Measurements from ENCODE around the gene SLC16A7.

Gene SLC16A7

DNA sequence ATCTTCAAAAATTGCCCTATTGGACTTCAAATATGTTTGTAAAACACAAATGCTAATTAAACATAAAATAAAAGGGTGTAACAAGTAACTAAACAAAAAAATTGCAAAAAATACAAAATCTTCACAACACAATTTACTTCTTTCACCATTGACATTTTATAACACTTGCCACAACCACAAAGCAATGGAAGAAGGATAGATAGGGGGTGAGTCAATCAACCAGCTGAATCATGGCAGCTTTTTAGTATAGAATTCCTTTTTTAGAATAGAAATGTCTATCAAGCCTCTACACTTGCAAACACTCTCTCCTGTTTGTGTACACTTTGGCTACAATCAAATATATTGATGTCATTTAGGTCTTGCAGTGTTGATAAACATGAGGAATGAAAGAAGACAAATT is 232.7 kb downstream of the SLC16A7 start:
- TF ChIP-seq CTCF (IDR thresholded peaks at IDR 0.05; ENCODE audit: extremely low read depth, missing control alignments): no peak
- DNase-seq (ENCODE audit: low spot score): no peak

DNA sequence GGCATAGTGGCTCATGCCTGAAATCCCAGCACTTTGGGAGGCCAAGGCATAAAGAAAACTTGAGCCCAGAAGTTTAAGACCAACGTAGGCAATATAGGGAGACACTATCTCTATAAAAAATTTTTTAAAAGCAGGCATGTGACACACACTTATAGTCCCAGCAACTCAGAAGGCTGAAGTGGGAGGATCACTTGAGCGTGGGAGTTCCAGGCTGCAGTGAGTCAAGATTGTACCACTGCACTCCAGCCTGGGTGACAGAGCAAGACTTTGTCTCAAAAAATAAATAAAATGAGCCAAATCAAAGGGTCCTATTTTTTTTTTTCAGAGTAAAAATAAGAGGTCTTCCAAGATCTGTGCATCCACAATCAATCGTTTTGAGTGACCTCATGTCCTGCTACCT is 237.6 kb downstream of the SLC16A7 start:
- TF ChIP-seq CTCF (IDR thresholded peaks at IDR 0.05; ENCODE audit: extremely low read depth, missing control alignments): no peak
- no peak for DNase-seq (ENCODE audit: low spot score)

GRCh38 chr12:59834659-59835474 is 239.0 kb downstream of the SLC16A7 start:
- DNase-seq (ENCODE audit: low spot score): peak; percentile 10
- peak; percentile 31 for TF ChIP-seq CTCF (IDR thresholded peaks at IDR 0.05; ENCODE audit: extremely low read depth, missing control alignments)
